ENCODE results near the gene IGF1R. TPM values are rescaled to one million over a fixed set of nuclear protein-coding genes. Genes with fewer than 3 reads are reported as not detected.

The IGF1R gene
- total RNA-seq, 4 donors from 2014 or later, result 39.3 to 97.4 (median 44.7) TPM

DNA sequence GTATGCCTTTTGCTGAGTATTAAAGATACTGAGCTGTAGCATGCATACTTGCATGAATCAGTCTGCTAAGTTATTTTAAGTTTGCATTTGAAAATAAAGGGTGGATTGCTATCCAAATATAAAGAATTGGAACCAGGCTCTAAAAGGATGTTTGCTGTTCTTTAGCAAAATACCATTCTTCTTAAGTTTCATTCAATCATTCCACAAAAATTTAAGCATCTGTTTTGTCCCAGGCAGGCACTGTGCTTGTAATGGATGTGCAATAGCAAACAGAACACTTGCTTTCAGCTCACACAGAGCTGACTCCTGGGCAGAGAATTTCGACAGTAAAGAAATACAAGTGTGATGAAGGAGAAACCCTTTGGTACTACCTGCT is 208.2 kb downstream of the IGF1R start:
- TF ChIP-seq, protein P1, sequence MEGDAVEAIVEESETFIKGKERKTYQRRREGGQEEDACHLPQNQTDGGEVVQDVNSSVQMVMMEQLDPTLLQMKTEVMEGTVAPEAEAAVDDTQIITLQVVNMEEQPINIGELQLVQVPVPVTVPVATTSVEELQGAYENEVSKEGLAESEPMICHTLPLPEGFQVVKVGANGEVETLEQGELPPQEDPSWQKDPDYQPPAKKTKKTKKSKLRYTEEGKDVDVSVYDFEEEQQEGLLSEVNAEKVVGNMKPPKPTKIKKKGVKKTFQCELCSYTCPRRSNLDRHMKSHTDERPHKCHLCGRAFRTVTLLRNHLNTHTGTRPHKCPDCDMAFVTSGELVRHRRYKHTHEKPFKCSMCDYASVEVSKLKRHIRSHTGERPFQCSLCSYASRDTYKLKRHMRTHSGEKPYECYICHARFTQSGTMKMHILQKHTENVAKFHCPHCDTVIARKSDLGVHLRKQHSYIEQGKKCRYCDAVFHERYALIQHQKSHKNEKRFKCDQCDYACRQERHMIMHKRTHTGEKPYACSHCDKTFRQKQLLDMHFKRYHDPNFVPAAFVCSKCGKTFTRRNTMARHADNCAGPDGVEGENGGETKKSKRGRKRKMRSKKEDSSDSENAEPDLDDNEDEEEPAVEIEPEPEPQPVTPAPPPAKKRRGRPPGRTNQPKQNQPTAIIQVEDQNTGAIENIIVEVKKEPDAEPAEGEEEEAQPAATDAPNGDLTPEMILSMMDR (IDR thresholded peaks at IDR 0.05), result no peak

DNA sequence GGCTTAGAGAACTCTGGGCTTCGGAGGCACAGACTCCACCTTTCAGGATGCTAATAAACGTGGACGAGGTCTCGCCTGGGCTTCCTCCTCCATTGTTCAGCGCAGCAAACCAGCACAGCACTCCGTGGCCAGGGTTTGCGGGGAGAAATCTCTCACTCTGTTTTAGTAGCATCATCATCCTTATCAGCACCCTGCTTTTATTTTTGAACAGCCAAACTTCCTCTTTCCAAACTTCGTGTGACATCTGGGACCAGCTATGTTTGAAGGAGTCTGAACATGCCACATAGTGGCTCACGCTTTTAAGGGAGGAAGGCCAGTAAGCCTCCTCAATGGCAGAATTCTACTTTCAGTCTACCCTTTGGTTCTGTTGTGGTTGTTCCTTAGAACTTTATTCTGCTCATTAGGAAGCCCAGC is 210.3 kb downstream of the IGF1R start:
- no peak for ATAC-seq (ENCODE audit: low FRiP score)

More for the DNA sequence above, 208.2 kb downstream of the IGF1R start:
- ATAC-seq (ENCODE audit: low FRiP score) (no peak), DNase-seq (ENCODE audit: low spot score) (no peak)

GRCh38 chr15:98859149-98859548 is 210.8 kb downstream of the IGF1R start:
- DNase-seq (ENCODE audit: low spot score) (no peak), ATAC-seq (ENCODE audit: low FRiP score) (no peak)
- TF ChIP-seq, protein P1 (IDR thresholded peaks at IDR 0.05), result no peak

More for the DNA sequence above, 210.3 kb downstream of the IGF1R start:
- no peak for DNase-seq (ENCODE audit: low spot score)
- TF ChIP-seq, protein P1 (IDR thresholded peaks at IDR 0.05), result no peak

DNA sequence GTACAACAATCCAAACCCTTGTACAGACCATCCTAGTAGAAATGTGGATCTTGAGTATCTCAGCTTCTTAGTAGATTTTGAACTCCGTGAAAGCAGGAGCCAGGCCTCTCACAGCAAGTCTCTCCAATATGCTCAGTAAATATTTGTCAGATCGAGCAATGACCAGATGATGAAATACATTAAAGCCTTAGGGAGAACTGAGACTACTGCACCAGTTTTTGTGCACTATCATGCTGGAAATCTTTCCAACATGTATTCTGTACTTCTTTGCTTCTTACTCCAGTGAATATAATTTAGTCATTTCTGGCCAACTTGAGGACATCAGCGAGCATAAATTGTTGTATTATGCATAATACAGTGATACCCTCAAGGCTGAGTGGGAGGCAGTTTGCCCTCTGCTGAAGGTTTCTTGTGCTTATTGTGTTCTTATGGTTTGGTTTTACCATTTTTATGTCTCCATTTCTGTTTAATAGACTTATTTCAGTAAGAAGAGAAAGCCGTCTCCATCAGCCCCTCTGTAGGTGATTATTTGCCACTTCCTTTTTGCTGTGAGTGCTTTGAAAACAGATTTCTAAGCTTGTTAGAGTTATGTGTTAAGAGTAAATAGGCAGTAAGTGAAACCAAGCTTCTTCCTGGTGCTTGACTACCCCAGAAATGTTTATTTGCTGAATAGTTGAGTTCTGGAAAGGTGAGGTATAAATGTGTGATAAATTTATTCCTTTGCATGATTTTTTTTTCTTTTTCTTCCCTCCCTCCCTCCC is 212.1 kb downstream of the IGF1R start:
- ATAC-seq (ENCODE audit: low FRiP score) (no peak), DNase-seq (ENCODE audit: low spot score) (no peak)
- TF ChIP-seq, protein P1 (IDR thresholded peaks at IDR 0.05), result no peak

GRCh38 chr15:98861188-98861587 is 212.8 kb downstream of the IGF1R start:
- DNase-seq (ENCODE audit: low spot score) (no peak), ATAC-seq (ENCODE audit: low FRiP score) (no peak)
- TF ChIP-seq, protein P1 (IDR thresholded peaks at IDR 0.05), result no peak

DNA sequence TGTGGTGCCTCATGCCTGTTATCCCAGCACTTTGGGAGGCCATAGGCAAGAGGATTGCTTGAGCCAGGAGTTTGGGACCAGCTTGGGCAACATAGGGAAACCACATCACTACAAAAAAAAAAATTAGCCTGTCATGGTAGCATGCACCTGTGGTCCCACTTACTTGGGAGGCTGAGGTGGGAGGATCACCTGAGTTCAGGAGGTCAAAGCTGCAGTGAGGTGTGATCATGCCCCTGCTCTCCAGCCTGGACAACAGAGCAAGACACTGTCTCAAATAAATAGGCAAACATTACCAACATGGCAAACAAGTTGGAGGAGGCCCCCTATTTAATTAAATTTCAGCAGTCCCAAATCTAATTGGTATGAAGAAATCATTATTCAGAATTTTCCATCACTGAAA is 215.6 kb downstream of the IGF1R start:
- TF ChIP-seq, protein P1 (IDR thresholded peaks at IDR 0.05), result no peak
- no peak for ATAC-seq (ENCODE audit: low FRiP score)

More for the DNA sequence above, 215.6 kb downstream of the IGF1R start:
- no peak for DNase-seq (ENCODE audit: low spot score)

Measured in omental fat pad (tissue), 4 donors.